Measurements from ENCODE around the gene TEX19. TPM values are rescaled to one million over a fixed set of nuclear protein-coding genes. Genes with fewer than 3 reads are reported as not detected.
"Not testable (repeated sequence)": the region's sequence is repeated elsewhere in the genome, so short reads cannot be mapped to it uniquely, and the experiment has no call there.

The TEX19 gene
- total RNA-seq, 1 donor from 2014 or later: 0.10 TPM

- no peaks in the 10 kb centered on the region for H3K27me3 Mint-ChIP-seq (ENCODE audit: insufficient read depth)
- peaks cover 18% of the 10 kb centered on the region for H3K36me3 Mint-ChIP-seq (ENCODE audit: low read depth)
- no peaks in the 10 kb centered on the region for H3K9me3 Mint-ChIP-seq
- intact Hi-C loops (cut with micrococcal nuclease): no loop called here
- H3K4me3 Mint-ChIP-seq: no peak overlapping the region
- H3K27ac Mint-ChIP-seq: no peak overlapping the region
- peaks cover 9% of the 10 kb centered on the region for H3K4me1 Mint-ChIP-seq (ENCODE audit: low read depth)
- DNase-seq (ENCODE audit: low spot score): no peak
Measured at GRCh38 chr17:82406131-82406671, 47.2 kb downstream of the TEX19 start.

DNA sequence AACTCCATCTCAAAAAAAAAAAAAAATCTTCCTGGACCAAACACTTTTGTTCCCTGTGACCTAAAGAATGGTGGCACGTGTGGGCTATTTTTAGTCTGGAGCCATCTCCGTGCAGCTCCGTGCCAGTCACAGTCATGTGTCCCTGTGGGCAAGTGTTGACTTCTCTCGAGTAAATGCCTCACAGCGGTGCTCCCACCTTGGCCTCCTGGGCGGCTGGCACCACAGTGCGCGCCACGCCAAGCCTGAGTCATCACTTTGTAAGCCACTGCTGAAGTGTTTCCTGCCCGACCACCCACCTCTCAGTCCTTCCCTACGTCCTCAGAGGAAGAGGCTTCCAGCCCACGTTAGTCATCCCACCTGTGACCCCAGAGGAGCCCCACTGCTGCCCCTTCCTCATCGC is 48.2 kb downstream of the TEX19 start:
- H3K9me3 Mint-ChIP-seq: no peaks in the 10 kb centered on the region
- no peak for DNase-seq (ENCODE audit: low spot score)
- H3K4me1 Mint-ChIP-seq (ENCODE audit: low read depth): peaks cover 5% of the 10 kb centered on the region
- no peak overlapping the region for H3K27ac Mint-ChIP-seq
- no peaks in the 10 kb centered on the region for H3K27me3 Mint-ChIP-seq (ENCODE audit: insufficient read depth)
- H3K36me3 Mint-ChIP-seq (ENCODE audit: low read depth): peaks cover 15% of the 10 kb centered on the region
- H3K4me3 Mint-ChIP-seq: no peak overlapping the region
- intact Hi-C loops (cut with micrococcal nuclease): no loop called here

- Mint-ChIP-seq H3K4me1 (ENCODE audit: low read depth) (no peaks in the 10 kb centered on the region), H3K27ac (no peak overlapping the region), H3K9me3 (no peaks in the 10 kb centered on the region), H3K4me3 (no peak overlapping the region), H3K27me3 (ENCODE audit: insufficient read depth) (no peaks in the 10 kb centered on the region), H3K36me3 (ENCODE audit: low read depth) (peaks cover 14% of the 10 kb centered on the region)
- intact Hi-C loops (cut with micrococcal nuclease): no loop called here
- DNase-seq (ENCODE audit: low spot score): no peak
Measured at GRCh38 chr17:82408288-82408937, 49.4 kb downstream of the TEX19 start.

GRCh38 chr17:82408938-82409318 is 49.9 kb downstream of the TEX19 start:
- Mint-ChIP-seq H3K36me3 (ENCODE audit: low read depth) (peaks cover 11% of the 10 kb centered on the region), H3K27me3 (ENCODE audit: insufficient read depth) (no peaks in the 10 kb centered on the region), H3K4me3 (no peak overlapping the region), H3K9me3 (no peaks in the 10 kb centered on the region), H3K4me1 (ENCODE audit: low read depth) (no peaks in the 10 kb centered on the region), H3K27ac (no peak overlapping the region)
- intact Hi-C loops (cut with micrococcal nuclease): no loop called here
- DNase-seq (ENCODE audit: low spot score): no peak

DNA sequence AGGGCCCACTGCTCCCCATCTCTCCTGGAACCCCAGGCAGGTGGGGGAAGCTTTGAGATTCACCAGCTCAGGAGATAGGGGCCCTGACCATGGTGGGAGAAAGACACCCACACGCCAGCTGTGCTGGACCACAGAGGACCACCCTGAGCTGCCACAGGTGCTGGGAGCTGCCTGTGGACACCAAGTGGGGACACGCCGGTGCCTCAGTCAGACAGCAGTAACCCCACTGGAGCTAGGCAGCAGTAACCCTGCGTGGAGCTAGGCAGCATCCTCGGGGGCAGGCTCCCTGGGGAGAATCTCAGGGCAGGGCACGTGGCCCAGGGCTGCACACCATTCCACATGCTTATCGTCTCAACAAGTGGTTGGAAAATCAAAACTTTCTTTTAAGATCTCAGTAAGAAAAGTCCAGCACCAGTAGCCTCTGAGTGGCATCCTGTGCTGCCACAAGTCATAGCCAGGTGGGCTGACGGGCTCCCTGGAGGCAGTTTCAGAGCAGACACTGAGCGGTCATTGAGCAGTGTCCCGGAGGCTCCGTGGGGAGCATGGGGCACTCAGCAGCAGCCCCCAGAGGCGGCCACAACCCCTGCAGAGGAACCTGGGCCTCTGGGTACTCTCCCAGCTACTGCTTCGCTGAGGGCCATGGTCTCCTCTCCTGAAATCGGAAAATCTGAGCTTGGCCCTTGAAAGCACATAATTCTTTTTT is 51.1 kb downstream of the TEX19 start:
- Mint-ChIP-seq H3K9me3 (no peaks in the 10 kb centered on the region), H3K4me1 (ENCODE audit: low read depth) (peaks cover 5% of the 10 kb centered on the region), H3K4me3 (no peak overlapping the region), H3K36me3 (ENCODE audit: low read depth) (peaks cover 14% of the 10 kb centered on the region), H3K27ac (no peak overlapping the region), H3K27me3 (ENCODE audit: insufficient read depth) (no peaks in the 10 kb centered on the region)
- DNase-seq (ENCODE audit: low spot score): no peak
- intact Hi-C loops (cut with micrococcal nuclease): no loop called here

DNA sequence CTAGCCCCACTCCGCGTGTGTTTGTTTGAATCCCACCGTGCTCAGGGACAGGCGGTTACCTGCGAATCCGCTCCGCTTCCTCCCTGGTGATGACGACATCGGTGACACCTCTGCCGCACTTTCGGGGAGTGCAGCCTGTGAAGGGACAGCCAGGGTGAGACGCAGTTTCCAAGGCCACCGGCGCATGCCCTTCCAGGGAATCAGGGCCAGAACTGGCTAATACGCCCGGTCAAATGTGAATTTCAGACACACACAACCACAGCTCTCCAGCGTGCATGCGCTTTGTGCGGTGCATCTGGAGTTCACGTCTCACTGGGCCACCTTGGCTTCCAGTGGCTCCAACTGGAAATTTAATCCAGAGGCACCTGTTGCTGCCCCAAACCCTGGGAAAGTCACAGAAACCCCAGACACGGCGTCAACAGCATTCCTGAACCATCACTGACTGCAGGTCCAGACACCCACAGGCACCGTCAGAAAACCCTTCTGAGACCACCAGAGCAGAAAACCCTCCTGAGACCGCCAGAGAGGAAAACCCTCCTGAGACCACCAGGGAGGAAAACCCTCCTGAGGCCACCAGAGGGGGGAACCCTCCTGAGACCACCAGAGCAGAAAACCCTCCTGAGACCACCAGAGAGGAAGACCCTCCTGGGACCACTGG is 52.5 kb downstream of the TEX19 start:
- peaks cover 9% of the 10 kb centered on the region for H3K4me1 Mint-ChIP-seq (ENCODE audit: low read depth)
- H3K27me3 Mint-ChIP-seq (ENCODE audit: insufficient read depth): no peaks in the 10 kb centered on the region
- H3K9me3 Mint-ChIP-seq: no peaks in the 10 kb centered on the region
- peaks cover 15% of the 10 kb centered on the region for H3K36me3 Mint-ChIP-seq (ENCODE audit: low read depth)
- no peak overlapping the region for H3K27ac Mint-ChIP-seq
- intact Hi-C loops (cut with micrococcal nuclease): no loop called here
- DNase-seq (ENCODE audit: low spot score): no peak
- no peak overlapping the region for H3K4me3 Mint-ChIP-seq

GRCh38 chr17:82412081-82412480 is 53.0 kb downstream of the TEX19 start:
- H3K4me3 Mint-ChIP-seq; H3K27ac Mint-ChIP-seq; DNase-seq (ENCODE audit: low spot score); H3K9me3 Mint-ChIP-seq; H3K4me1 Mint-ChIP-seq (ENCODE audit: low read depth); intact Hi-C loops (cut with micrococcal nuclease); H3K27me3 Mint-ChIP-seq (ENCODE audit: insufficient read depth): not testable (repeated sequence)
- H3K36me3 Mint-ChIP-seq (ENCODE audit: low read depth): peaks cover 15% of the 10 kb centered on the region

- Mint-ChIP-seq H3K4me1 (ENCODE audit: low read depth) (peaks cover 9% of the 10 kb centered on the region), H3K9me3 (no peaks in the 10 kb centered on the region), H3K27me3 (ENCODE audit: insufficient read depth) (no peaks in the 10 kb centered on the region), H3K27ac (no peak overlapping the region), H3K4me3 (no peak overlapping the region), H3K36me3 (ENCODE audit: low read depth) (peaks cover 10% of the 10 kb centered on the region)
- intact Hi-C loops (cut with micrococcal nuclease): no loop called here
- DNase-seq (ENCODE audit: low spot score): no peak
Measured at GRCh38 chr17:82412535-82413520, 53.8 kb downstream of the TEX19 start.

Other genes with a start within 250 kb of the TEX19 start
- 59.5 and 60.8 TPM in 2 replicates for gene CCDC57, start 146.4 kb upstream of the TEX19 start, total RNA-seq
- gene SLC16A3, start 130.2 kb upstream of the TEX19 start, total RNA-seq: 111 and 115 TPM in 2 replicates
- gene CSNK1D, start 85.5 kb upstream of the TEX19 start, total RNA-seq: 154 and 161 TPM in 2 replicates
- 454 and 455 TPM in 2 replicates for gene CD7, start 41.6 kb upstream of the TEX19 start, total RNA-seq
- gene SECTM1, start 25.5 kb upstream of the TEX19 start, total RNA-seq: 3.3 and 4.2 TPM in 2 replicates
- gene UTS2R, start 12.5 kb downstream of the TEX19 start, total RNA-seq: 0.20 TPM in 1 of 2 replicates, not detected in the other
- 30.5 and 33.0 TPM in 2 replicates for gene HEXD, start 59.1 kb downstream of the TEX19 start, total RNA-seq
- 28.7 and 34.7 TPM in 2 replicates for gene OGFOD3, start 59.3 kb downstream of the TEX19 start, total RNA-seq
- 253 and 257 TPM in 2 replicates for gene CYBC1, start 91.5 kb downstream of the TEX19 start, total RNA-seq
- gene NARF, start 99.5 kb downstream of the TEX19 start, total RNA-seq: 99.0 and 103 TPM in 2 replicates
- gene FOXK2, start 160.5 kb downstream of the TEX19 start, total RNA-seq: 97.7 and 98.1 TPM in 2 replicates